GM18867 (cell line): ENCODE measurements around the gene B3GAT1.
"Not testable (repeated sequence)": the region's sequence is repeated elsewhere in the genome, so short reads cannot be mapped to it uniquely, and the experiment has no call there.

Experiments used
- ATAC-seq: cut with Tn5 transposase; IDR thresholded peaks from one replicate; pipeline ENCODE4 v1.9.1; 2021; ENCODE audit warnings: mild to moderate bottlenecking, moderate library complexity; ENCODE audit not compliant: unreplicated experiment

The B3GAT1 gene, protein sequence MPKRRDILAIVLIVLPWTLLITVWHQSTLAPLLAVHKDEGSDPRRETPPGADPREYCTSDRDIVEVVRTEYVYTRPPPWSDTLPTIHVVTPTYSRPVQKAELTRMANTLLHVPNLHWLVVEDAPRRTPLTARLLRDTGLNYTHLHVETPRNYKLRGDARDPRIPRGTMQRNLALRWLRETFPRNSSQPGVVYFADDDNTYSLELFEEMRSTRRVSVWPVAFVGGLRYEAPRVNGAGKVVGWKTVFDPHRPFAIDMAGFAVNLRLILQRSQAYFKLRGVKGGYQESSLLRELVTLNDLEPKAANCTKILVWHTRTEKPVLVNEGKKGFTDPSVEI

DNA sequence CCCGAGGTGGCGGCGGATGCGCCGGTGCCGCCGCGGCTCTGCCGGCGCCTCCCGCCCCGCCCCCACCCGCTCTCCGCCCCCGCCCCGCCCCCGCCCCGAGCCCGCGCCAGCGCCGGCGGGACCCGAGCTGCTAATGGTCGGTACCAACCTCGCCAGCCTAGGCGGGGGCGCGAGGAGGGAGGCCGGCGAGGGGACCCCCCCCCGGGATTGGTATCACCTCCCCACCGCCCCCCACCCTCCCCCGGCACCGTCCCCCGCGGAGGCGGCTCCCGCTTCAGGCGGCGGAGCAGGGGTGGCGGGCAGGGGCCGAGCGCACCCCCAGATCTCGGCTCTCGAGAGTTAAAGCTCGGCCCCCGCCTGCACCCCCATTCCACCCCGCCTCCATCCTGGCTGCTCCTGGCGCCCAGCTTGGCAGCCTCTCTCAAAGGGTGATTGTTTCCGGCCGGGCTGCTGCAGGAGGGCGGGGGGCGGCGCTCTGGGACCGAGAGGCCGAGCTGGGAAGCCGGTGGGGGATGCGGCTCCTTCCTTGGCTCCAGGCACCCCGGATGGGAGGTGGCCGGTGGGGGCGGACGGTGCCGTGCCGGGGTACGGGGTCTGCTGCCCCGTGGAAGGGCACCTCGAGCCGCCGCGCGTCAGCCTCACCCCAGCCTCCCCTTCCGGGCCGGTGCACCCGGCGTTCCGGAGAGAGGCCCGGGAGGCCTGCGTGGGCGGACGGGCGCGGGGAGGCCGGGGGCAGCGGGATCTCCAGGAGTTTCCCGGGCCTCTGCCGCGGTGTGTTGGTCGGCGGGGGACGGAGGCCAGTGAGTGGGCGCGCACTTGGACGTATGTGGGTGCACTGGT, at the start of gene B3GAT1:
Gene B3GAT1 (minus strand): TSS at position 40 of the 840 bp plus-strand sequence. CDS start 24,583 bp downstream, outside the sequence.
- ATAC-seq = no peak

DNA sequence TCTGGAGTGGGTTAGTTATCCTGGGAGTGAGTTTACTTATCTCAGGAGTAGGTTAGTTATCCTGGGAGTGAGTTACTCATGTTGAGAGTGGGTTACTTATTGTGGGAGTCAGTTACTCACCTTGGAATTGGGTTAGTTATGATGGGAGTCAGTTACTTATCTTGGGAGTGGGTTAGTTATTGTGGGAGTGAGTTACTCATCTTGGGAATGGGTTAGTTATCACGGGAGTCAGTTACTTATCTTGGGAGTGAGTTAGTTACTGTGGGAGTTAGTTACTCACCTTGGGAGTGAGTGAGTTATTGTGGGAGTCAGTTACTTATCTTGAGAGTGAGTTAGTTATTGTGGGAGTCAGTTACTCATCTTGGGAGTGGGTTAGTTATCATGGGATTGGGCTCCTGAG, 49.6 kb upstream of the B3GAT1 start:
- no peak for ATAC-seq

DNA sequence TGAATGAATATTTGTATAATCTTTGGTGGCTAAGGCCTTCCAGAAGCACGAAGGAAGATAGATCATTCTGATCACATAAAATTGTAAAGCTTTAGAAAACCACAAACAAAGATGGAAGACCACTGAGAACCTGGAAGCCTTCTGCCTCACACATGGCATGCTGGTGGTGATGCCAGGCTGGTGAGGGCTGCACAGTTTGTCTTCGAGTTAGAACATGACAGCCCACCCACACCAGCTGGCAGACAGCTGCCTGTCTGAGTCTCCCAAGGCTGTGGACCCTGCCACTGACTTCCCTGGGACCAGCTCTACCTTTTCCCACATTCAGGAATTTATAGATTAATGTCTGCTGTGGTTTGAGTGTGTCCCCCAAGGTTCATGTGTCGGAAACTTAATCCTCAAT, 48.8 kb upstream of the B3GAT1 start:
- ATAC-seq = no peak

DNA sequence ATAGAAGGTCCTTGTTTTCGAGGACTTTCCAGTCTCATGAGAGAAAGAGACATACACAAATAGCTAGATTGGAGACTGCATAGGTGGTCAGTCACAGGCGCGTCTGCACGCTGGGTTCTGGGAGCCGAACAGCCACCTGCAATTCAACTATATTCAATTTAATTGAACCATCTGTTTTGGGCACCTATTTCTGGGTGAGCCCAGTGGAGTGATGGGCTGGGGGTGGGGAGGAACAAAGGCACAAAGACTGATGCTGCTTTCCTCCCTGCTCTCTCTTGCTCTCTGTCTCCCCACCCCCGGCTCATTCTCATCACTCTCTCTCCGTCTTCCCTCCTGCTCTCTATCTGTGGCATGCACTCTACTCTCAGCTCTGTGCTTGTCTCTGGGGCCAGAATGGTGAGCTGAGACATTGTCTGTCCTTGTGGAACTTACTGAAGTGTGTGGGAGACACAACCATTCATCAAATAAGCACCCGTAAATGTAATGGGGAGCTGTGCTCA, 48.1 kb upstream of the B3GAT1 start:
- no peak for ATAC-seq

DNA sequence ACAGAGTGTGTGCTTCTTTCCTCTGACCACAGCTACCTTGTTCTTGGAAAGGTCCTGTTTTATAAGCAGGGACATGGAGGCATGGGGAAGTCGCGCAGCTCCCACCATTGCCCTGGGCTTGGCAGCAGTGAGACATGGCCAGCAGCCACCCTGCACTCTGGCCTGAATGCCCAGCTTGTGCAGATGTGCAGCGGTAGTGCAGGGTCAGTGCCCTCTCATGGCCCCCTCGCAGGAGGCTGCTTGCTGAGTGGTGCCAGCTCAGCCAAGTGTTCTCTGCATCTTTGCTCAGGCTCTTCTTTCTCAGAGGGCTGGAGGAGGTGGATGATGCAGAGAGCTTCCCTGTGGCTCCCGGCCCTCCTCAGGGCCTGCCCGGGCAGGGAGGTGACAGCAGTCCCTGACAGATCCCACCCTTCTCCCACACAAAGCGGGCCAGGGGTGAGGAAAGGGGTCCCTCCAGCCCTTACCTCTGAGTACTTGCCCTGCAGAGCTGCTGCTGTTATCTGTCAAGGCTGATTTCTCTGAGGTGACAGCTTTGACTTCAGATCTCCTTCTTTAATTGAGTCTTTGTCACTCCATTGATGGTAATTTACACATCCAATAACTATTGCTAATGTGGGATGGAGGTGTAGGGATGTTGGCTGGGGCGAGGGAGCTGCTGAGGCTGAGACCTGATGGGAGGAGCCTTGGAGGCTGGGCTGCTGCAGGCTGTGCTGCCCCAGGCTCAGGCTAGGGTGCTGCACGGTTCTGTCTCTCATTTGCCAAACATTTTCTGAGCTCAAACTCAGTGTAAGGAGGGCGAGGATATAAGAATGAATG, 47.4 kb upstream of the B3GAT1 start:
- no peak for ATAC-seq

DNA sequence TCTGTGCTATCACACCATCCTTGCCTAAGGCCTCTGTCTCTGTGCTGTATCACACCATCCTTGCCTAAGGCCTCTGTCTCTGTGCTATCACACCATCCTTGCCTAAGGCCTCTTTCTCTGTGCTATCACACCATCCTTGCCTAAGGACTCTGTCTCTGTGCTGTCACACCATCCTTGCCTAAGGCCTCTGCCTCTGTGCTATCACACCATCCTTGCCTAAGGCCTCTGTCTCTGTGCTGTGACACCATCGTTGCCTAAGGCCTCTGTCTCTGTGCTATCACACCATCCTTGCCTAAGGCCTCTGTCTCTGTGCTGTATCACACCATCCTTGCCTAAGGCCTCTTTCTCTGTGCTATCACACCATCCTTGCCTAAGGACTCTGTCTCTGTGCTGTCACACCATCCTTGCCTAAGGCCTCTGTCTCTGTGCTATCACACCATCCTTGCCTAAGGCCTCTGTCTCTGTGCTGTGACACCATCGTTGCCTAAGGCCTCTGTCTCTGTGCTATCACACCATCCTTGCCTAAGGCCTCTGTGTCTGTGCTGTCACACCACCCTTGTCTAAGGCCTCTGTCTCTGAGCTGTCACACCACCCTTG, 45.5 kb upstream of the B3GAT1 start:
- ATAC-seq = not testable (repeated sequence)

DNA sequence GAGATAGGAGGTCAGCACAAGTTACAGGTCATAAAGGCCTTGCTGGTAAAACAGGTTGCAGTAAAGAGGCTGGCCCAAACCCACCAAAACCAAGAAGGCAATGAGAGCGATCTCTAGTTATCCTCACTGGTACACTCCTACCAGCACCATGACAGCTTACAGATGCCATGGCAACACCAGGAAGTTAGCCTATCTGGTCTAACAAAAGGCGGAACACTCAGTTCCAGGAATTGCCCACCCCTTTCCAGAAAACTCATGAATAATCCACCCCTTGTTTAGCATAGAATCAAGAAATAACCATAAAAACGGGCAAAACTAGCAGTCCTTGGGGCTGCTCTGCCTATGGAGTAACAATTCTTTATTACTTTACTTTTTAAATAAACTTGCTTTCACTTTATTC, 43.5 kb upstream of the B3GAT1 start:
- ATAC-seq = no peak

DNA sequence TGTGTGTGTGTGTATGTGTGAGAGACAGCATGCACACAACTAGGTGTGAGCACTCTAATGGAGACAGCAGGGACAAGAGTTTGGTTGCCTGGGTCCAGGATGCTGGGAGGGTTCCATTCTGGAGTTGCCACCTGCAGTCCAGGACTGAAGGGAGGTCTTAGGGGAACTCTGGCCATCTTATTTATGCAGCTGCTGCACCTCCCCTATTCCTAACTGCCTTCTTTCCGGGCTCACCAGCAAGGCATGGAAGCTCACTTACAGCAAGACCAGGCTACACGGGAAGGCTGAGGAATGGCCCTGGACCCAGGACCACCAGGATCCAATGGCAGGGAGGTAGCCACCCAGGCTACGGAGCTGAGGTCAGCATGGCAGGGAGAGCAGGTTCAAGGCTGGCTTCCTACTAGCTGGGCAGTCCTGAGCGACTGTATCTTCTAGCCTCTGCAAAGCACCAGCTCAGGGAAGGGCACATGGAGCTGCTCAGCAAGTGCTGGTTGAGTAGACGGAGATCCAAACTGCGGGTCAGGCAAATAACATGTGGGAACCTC, 42.2 kb upstream of the B3GAT1 start:
- ATAC-seq = no peak

DNA sequence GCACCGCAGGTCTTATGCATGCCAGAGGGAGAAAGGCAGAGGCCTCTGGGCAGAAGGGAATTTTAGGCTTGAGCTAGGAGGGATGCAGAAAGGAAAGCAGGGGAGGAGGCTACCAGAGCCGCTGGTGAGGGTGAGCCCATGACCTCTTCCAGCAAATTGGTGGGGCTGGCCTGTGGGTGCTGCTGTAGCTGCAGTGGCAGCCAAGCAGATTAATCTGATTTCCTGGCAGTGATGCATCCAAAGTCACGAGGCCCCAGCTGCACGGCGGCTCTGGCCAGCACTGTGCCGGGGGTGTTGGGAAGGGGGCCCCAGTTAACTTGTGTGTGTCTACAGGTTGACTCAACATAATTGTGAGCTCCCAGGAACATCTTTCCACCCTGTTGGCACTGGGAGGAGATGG, 41.4 kb upstream of the B3GAT1 start:
- ATAC-seq = no peak

DNA sequence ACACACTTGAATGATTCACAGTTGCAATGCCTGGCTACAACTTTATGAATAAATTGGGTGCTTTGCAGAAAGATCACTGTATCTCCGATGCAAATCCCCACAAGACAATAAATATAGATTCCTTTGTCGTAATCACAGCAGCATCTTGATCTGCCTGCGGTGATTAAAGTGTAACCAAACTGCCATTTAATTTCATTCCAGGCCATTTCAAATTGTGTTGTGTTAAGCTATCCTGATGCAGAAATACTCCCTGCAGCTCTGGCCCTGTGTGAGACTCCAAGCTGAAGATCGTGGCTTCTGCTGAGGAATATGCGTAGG, 40.8 kb upstream of the B3GAT1 start:
- ATAC-seq = no peak

DNA sequence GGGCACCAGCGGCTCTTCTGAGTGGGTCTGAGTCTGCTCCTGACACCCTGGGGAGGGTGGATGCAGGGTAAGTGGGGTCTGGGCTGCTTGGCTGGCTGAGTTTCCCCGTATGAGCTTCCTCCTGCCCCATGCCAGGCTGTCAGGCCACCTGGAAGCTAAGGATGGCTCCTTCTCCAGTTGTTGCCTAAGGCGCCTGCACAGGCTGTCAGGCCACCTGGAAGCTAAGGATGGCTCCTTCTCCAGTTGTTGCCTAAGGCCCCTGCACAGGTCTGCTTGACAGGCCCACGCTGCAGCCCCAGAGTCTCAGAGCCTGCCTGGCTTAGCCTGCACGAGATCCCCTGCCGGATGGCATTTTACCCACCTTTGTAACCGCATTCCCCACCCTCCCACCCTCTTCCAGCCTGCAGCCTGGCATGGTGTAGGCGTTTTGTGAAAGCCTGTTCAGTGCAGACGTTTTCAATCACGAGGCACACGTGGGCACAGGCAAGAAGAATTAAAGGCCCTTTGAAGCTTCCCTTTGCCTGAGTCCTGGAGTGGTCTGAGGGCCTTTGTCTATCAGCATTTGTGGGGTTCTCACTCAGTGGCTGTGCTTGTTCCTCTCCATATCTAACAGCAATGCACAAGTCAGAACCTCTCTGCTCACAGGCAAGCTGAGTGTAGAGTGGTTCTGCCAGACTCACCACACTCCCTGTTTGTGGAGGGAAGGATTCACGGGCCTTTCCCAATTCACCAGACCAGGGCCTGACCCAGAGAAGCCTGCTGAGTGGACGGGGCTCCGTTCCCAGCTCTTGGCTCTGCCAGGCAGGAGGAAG, 40.2 kb upstream of the B3GAT1 start:
- no peak for ATAC-seq

DNA sequence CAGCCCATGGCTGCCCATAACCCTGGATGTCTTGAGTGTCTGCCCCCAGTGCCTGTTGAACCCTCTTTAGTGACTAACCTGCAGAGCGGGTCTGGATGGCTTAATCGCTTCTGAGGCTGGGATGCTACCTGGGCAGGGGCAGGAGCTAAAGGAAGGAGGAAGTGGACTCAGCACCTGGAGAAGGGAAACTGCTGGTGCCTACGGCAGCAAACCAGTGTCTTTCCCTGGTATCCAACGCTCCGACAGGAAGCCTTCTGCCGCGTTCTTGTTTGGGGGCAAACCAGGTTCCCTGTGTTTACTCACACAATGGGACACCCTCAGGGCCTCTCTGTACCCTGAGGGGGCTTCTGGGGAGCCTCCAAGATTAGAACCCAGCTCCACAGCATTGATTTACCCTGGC, 38.1 kb upstream of the B3GAT1 start:
- no peak for ATAC-seq

DNA sequence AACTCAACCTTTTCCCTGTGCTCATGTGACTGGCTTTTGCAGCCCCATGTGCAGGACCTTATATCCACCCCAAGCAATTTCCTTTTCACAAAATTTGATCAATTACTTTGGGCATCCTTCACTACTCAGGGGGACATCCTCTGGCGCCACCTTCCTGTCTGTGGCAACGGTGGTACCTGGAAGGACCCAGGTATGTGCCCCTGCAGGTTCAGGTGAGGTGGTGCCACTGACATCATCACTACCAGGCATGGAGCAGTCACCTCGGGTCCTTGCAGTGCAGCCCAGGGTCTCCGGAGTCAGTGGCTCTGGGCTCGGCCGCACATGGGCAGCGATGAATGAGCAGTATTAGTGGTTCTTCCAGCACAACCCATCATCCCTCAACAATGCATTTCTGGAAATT, 37.7 kb upstream of the B3GAT1 start:
- ATAC-seq = no peak

DNA sequence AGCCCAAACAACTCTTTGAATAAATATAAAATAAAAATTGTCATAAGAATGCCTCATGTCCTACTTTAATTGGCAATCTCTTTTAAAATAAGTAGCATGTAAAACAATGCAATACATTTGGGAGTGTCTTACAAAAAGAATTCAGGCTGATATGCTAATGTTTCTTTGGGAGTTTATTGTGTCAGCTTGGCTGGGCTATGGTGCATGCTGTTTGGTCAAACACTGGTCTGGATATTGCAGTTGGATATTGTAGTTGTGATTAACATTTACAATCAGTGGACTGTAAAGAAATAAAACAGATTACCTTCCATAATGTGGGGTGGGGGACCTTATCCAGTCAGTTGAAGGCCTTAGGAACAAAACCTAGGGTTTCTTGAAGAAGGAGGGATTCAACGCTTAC, 37.0 kb upstream of the B3GAT1 start:
- ATAC-seq = no peak

DNA sequence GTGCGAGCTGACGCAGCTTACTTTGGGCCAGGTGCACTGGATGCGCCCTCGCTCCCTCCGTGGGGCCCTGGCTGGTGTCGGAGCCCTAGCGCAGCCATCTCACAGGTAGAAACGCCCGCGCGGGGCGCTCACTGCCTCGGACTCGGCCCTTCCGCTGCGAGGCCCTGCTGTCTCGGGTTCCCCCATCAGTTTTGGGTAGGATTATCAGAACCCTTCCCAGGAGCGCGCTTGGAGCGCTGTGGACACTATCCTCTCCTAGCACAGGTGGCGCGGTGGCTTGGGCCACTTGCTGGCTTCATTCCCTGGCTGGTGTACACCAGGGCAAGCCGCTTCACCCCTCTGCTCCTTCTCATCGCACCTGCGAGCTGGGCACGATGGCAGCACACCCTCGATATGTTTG, 35.7 kb upstream of the B3GAT1 start:
- no peak for ATAC-seq

DNA sequence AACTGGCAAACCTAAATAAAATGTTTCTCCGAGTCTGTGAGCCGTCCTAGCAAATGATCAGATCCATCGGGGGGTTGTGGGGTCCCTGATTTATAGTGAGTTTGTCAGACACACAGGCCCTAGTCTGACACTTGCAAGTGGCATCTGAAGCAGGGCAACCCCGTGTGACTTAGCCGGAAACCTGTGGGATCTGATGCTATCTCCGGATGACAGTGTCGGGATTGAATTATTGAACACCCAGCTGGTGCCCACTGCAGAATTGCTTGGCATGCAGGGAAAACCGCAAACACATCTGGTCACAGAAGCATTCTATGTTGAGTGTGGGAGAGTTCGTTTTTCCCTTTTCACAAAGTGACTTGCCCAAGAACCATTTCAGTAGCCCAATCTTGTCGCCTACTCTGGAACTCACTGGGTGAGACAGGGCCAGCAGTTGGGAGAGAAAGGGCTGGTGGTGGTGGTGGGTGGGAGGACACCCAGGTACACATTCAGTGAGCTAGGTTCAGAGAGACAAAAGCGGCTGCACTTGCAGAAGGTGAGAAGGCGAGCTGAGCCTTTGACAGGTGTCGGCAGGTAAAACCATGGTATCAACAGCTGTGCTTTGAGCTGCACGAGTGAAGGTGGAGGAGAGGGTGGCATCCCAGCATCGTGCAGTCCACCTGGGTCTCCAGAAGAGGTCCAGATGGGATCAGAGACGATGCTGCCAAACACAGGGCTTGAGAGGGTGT, 33.7 kb upstream of the B3GAT1 start:
- no peak for ATAC-seq

DNA sequence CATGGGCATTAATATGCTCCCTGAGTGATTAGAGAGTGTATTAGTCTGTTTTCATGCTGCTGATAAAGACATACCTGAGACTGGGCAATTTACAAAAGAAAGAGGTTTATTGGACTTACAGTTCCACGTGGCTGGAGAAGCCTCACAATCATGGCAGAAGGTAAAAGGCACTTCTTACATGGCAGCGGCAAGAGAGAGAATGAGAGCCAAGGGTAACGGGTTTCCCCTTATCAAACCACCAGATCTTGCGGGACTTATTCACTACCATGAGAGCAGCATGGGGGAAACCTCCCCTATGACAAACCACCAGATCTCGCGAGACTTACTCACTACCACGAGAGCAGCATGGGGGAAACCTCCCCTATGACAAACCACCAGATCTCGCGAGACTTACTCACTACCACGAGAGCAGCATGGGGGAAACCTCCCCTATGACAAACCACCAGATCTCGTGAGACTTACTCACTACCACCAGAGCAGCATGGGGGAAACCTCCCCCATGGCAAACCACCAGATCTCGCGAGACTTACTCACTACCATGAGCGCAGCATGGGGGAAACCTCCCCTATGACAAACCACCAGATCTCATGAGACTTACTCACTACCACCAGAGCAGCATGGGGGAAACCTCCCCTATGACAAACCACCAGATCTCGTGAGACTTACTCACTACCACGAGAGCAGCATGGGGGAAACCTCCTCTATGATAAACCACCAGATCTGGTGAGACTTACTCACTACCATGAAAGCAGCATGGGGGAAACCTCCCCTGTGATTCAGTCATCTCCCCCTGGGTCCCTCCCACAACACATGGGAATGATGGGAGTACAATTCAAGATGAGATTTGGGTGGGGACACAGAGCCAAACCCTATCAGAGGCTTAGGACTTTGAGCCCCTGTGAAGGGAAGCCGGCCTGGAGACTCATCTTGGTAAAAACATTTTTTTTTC, 32.4 kb upstream of the B3GAT1 start:
- ATAC-seq = not testable (repeated sequence)

DNA sequence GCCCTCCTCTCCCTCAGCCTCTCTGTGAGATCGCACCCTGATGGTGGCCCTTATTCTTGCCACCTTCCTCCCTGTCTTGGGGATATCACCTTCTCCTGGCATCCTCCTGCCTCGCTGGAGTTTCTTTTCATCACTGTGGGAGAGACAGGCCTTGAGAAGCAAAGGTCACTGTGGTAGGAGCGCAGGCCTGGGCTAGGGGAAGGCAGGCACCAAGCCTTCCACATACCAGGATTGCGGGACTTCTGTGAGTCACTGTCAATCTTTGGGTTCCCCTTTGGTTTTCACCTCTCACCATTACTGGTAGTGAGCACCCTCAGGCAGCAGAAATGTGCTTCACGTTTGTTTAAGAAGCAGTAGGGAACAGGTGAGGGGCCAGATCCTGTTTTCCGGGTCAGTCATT, 31.2 kb upstream of the B3GAT1 start:
- no peak for ATAC-seq
